Thymus (tissue), 11 donors: ENCODE measurements around the gene FUT8. TPM values are rescaled to one million over a fixed set of nuclear protein-coding genes. Genes with fewer than 3 reads are reported as not detected.

Experiments
- DNase-seq, 9 donors: peaks; one replicate each; pipeline ENCODE4 v3.0.0-alpha.2; 2013; ENCODE audit warnings: low spot score in 9 of 9, low read depth in 6 of 9, missing footprints in 1 of 9
- H3K27ac ChIP-seq, 2 donors: one replicate each; pipeline ENCODE4 v1.5.1; 2013; ENCODE audit warnings: control low read depth in 1 of 2, low read depth in 1 of 2, low read length in 1 of 2, mild to moderate bottlenecking in 1 of 2, moderate library complexity in 1 of 2
- H3K27me3 ChIP-seq, 2 donors: one replicate each; pipeline ENCODE4 v1.5.1; 2013; ENCODE audit warnings: low read length in 1 of 2; ENCODE audit not compliant: control insufficient read depth in 2 of 2, insufficient read depth in 1 of 2
- H3K36me3 ChIP-seq, 2 donors: one replicate each; pipeline ENCODE4 v1.5.1; 2013; ENCODE audit warnings: low read length in 1 of 2, mild to moderate bottlenecking in 1 of 2, moderate library complexity in 1 of 2; ENCODE audit not compliant: control insufficient read depth in 2 of 2, insufficient read depth in 2 of 2
- H3K4me1 ChIP-seq, 2 donors: one replicate each; pipeline ENCODE4 v1.5.1; 2013; ENCODE audit warnings: low read length in 2 of 2; ENCODE audit not compliant: control insufficient read depth in 2 of 2, insufficient read depth in 2 of 2
- H3K4me3 ChIP-seq, 2 donors: one replicate each; pipeline ENCODE4 v1.5.1; 2013; ENCODE audit warnings: low read length in 2 of 2, control low read depth in 1 of 2, mild to moderate bottlenecking in 1 of 2
- H3K9me3 ChIP-seq, 2 donors: one replicate each; pipeline ENCODE4 v1.5.1; 2013; ENCODE audit warnings: low read length in 1 of 2, mild to moderate bottlenecking in 1 of 2; ENCODE audit not compliant: control insufficient read depth in 2 of 2, insufficient read depth in 1 of 2
- WGBS: extraction: QIAGEN DNeasy Blood & Tissue Kit; methylation state at CpG from one replicate; pipeline ENCODE4 v1.1.7; 2013; 5-methylcytosine and 5-hydroxymethylcytosine counted together
- polyA plus RNA-seq: library from polyadenylated mRNA; stranded (reverse); fragments of 200-250 nt; gene quantifications from one replicate; pipeline ENCODE4 v1.2.3, GENCODE V29; 2013
- total RNA-seq: library from RNA; stranded (reverse); fragments of 120-200 nt; gene quantifications from one replicate; pipeline ENCODE4 v1.2.4, GENCODE V29; 2013
- donor health status: healthy.

The FUT8 gene
- total and polyA plus RNA-seq, 2 donors = 15.0 to 35.2 TPM

- H3K4me3 ChIP-seq = no peak overlapping the region
- no peak for DNase-seq
- H3K9me3 ChIP-seq = no peaks in the 10 kb centered on the region
- H3K27ac ChIP-seq = no peak overlapping the region
- 91% methylated on average over 14 of the region's 14 CpGs for WGBS
- H3K27me3 ChIP-seq = peaks cover 0 to 7% of the 10 kb centered on the region in 2 donors
- no peaks in the 10 kb centered on the region for H3K36me3 ChIP-seq
- H3K4me1 ChIP-seq = no peaks in the 10 kb centered on the region
These were observed 376.8 kb downstream of the FUT8 start for GRCh38 chr14:65789363-65789762.

- Histone ChIP-seq H3K27ac (no peak overlapping the region), H3K4me1 (no peaks in the 10 kb centered on the region), H3K9me3 (no peaks in the 10 kb centered on the region), H3K4me3 (no peak overlapping the region), H3K27me3 (peaks cover 0 to 7% of the 10 kb centered on the region in 2 donors), H3K36me3 (no peaks in the 10 kb centered on the region)
- WGBS = 88% methylated on average over 7 of the region's 7 CpGs
- no peak for DNase-seq
These were observed 377.8 kb downstream of the FUT8 start for GRCh38 chr14:65790172-65790815.

DNA sequence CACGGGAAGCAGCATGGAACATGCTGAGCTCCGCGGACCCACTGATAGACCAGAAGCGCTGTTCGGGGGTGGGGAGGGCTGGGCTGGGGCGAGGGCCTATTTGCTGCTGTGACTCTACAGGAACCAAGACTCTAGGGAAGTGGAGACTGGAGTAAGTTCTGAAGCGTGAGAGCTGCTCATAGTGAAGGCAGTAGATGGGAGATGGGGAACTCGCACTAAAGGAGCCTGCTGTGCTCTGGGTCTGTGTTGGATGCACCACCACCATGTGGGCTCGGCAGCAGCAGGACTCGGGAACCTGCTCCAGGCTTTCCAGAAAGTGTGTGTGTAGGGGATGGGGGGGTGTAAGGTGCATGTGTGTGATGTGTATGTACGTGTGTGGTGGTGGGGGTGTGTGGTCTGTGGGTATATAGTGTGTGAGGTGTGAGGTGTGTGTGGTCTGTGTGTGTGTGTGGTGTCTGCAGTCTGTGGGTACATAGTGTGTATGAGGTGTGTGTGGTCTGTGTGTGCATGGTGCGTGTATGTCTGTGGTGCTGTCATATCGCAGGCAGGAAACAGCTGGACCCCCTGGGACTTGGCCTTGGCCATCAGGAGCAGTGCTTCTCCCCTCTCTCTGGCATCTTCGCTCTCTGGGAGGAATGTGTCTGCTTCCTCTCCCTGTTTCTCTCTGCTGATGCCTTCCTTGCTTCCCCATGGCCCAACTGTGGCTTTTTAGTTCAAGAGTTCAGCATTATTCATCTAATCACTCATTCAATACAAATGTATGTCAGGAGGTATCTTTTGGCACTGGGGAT, 378.9 kb downstream of the FUT8 start:
- Histone ChIP-seq H3K4me1 (no peaks in the 10 kb centered on the region), H3K27me3 (peaks cover 0 to 7% of the 10 kb centered on the region in 2 donors), H3K9me3 (no peaks in the 10 kb centered on the region), H3K4me3 (no peak overlapping the region), H3K36me3 (no peaks in the 10 kb centered on the region), H3K27ac (no peak overlapping the region)
- DNase-seq = peak in 1 of 9 donors; percentile 15
- 58% methylated on average over 14 of the region's 14 CpGs for WGBS

GRCh38 chr14:65792208-65792905, 379.8 kb downstream of the FUT8 start:
- Histone ChIP-seq H3K4me3 (no peak overlapping the region), H3K36me3 (no peaks in the 10 kb centered on the region), H3K9me3 (no peaks in the 10 kb centered on the region), H3K27me3 (peaks cover 0 to 7% of the 10 kb centered on the region in 2 donors), H3K27ac (no peak overlapping the region), H3K4me1 (no peaks in the 10 kb centered on the region)
- no peak for DNase-seq
- 92% methylated on average over 9 of the region's 9 CpGs for WGBS
